Suppressor macrophage treated with lipopolysaccharide for 4 hours (primary cell): Measurements from ENCODE around the gene ALOX5.

Experiments used
- DNase-seq: peaks from one replicate; pipeline ENCODE4 v3.0.0-alpha.2; 2020

The ALOX5 gene

DNA sequence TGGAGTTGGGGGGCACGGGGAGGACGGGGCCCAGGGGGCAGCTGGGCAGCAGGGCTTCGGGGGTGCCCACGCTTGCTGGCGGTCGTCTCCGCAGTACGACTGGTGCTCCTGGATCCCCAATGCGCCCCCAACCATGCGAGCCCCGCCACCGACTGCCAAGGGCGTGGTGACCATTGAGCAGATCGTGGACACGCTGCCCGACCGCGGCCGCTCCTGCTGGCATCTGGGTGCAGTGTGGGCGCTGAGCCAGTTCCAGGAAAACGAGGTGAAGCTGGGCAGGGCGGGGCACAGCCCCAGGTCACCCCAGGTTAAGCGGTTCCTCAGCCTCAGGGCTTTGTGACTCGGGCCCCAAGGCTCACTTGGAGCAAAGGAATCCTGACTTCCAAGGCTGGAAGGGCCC lies 70.0 kb downstream of the ALOX5 start:
- DNase-seq: no peak

DNA sequence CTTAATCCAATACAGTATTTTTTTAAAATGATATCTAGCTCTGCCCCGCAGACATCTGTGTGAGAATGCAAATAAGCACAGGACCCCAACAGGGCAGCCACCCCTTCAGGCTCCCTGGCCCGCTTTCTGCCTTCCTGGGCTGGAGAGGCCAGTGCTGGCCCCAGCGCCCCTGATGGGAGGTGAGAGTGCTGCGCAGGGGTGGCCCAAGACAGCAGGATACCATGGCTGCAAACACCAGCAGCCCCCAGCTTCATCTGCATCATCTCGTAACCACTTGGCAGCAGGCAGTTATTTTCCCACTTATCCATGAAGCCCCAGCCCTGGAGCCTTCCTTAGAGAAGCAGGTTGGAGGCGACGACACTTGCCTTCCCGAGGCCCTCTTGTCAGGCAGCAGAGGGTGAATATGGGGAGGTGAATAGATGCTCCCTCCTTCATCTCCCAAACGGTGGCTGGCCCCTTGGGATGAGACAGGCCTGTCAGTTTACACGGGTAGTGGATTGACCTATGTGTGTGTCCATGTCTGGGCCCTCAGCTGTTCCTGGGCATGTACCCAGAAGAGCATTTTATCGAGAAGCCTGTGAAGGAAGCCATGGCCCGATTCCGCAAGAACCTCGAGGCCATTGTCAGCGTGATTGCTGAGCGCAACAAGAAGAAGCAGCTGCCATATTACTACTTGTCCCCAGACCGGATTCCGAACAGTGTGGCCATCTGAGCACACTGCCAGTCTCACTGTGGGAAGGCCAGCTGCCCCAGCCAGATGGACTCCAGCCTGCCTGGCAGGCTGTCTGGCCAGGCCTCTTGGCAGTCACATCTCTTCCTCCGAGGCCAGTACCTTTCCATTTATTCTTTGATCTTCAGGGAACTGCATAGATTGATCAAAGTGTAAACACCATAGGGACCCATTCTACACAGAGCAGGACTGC lies 71.2 kb downstream of the ALOX5 start:
- no peak for DNase-seq

DNA sequence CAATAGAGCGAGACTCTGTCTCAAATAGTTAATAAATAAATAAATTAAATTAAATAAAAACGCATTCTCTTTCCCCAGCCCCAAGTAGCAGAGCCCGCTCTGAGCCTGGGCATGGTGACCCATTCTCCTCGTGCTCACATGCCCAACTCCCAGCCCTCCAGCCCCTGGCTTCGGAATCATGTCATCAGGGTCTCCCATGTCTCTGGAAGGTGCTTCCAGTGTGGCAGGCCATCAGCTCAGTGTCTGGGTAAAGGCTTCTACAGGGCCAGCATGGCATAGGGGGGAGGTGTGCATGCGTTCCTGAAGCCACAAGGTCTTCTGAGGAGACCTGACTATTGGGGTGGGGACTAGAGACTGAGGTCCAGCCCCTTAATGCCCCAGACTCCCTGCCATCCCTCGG lies 72.8 kb downstream of the ALOX5 start:
- no peak for DNase-seq

DNA sequence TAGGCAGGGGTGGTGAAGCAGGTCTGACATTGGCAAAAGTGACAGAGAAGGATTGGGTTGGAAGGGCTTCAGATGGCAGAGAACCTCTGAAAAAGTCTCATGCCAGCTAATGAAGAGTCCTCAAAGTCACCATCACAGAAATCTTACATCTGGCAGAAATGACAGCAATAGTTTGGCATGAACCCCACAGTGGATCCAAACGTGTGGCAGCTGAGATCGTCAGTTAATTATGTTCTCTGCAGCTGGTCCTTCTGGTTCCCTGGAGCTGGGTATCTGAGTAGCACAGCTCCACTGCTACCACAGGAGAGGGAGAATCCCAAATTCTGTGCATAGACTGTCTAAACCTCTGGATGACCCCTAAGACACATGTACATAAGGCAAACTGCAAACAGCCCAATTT lies 73.4 kb downstream of the ALOX5 start:
- DNase-seq: no peak

DNA sequence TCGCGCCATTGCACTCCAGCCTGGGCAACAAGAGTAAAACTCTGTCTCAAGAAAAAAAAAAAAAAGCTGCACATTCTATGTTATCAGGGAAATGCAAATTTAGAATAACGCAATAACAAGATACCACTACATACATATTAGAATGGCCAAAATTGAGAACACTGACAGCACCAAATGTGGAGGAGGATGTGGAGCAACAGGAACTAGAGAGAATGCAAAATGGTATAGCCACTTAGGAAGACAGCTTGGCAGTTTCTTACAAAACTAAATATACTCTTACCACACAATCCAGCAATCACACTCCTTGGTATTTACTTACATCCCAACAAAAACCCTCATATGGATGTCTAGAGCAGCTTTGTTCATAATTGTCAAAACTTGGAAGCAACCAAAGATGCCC lies 76.8 kb downstream of the ALOX5 start:
- DNase-seq: no peak

DNA sequence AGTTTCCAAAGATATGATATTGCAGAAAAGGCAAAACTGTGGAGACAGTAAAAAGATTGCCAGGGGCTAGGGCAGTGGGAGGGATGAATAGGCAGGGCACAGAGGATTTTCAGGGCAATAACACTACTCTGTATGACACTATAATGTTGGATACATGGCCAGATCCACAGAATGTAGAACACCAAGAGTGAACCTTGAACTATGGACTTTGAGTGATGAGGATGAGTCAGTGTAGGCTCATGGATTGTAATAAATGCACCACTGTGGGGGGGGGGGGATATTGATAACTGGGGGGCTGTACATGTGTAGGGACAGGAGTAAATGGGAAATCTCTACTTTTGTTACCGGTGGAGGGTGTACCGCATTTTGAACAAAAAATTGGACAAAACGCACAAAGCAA lies 77.4 kb downstream of the ALOX5 start:
- DNase-seq: no peak

DNA sequence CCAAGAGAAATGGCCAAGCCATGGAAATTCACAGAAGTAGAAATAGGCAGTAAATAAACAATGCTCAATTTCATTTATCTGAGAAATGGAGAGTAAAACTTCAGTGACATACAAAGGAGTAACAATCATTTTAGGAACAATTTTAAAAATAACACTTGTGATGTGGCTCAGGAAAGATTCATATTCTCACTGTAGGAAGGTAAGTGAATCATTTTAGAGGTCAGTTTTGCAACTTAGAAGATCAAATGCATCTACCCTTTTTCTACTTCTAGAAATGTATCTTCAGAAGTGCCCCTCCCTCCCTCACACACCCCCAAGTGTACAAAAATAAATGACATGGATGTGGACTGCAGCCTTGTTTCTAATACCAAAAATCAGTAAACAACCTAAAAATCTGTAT lies 78.3 kb downstream of the ALOX5 start:
- no peak for DNase-seq

DNA sequence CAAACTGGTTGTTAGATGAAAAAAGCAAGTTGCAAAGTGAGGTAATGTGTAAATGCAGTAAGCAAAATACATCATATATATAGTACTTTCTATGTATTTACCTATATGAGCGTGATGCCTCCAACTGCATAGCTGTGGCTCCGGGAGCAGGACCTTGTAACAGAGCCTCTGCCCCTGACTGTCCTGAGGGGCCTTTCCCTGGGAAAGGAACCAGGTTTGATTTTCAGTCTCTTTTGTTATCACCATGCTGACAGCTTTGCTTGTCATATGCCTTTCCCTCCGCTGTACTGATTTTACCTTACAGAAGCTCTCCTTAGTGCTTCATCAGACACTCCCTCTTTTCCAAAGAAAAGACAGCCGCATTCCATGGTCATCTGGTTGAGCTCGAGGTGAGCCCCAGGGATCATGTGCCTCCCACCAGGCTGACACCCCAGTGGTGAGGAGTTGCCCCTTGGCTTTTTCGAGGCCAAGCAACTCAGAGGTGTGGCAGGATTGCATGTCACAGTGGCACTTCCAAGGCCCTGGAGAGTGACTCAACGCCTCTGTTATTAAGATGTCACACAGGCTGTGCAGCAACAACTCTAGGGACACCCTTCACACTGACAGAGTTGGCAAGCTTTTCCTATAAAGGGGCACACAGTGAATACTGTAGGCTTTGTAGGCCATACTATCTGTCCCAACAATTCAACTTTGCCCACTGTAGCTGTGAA lies 78.9 kb downstream of the ALOX5 start:
- no peak for DNase-seq

DNA sequence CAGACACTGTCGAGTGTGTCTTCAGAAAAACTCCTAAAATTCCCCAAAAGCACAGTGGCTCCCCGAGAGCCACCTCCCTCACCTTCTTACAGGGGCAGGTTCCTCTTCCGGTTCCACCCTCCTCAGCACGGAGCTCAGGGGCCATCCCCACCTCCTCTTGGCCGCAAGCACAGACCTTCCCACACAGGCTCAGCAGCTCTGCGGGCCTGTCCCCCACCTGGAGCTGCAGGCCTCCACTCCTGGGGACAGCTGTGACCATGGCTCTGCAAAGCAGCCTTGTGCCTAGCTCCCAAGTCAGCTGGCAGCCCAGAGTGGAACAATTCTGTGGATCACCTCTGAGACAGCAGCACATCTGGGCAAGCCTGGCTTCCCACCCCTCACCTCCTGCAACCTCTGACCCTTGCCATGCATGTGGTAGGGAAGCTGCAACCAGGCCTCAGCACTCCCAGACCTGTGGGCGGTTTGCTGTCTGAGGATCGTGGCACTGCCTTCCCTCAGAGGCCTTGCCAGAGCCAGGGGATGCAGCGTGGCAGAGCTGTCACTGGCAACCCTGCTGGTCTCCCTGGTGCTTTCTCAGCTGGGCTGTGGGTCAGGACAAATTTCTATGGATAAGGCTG lies 79.7 kb downstream of the ALOX5 start:
- no peak for DNase-seq

DNA sequence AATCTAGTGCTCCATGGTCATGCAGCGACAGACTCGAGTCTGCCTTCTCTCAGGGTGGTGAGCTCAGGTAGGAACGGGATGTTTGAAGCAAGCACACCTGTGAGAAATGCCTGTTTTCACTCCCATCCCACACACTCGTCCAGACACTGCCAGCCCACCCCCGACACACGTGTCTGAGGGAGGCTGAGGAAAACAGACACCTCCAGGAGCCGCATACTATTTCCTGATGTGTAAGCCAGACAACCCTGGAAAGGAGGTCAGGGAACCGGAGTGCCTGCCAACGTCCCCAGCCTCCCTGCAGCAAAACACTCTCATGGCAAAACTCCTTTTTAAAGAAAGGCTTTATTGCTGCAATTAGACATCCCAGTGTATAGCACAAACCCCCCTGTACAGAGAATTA lies 80.2 kb downstream of the ALOX5 start:
- DNase-seq: no peak

DNA sequence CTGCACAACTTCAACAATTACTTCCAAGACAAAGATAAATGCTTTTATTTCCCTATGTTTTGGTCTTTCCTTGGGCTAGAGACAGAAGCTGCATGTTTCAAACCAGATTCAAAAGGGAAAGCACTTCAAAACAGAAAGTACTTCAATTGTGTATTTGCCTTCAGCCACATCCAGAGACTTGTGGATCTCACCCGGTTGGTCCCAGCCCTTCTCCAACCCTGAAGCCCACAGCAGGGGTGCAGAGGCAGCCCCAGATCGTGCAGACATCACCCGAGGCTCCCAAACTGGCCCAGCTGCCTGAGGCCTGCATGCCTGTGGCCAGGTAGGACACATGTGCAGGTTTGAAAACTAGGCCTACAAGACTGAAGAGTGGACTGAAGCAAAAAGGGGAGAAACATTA lies 80.8 kb downstream of the ALOX5 start:
- DNase-seq: peak; percentile 22

DNA sequence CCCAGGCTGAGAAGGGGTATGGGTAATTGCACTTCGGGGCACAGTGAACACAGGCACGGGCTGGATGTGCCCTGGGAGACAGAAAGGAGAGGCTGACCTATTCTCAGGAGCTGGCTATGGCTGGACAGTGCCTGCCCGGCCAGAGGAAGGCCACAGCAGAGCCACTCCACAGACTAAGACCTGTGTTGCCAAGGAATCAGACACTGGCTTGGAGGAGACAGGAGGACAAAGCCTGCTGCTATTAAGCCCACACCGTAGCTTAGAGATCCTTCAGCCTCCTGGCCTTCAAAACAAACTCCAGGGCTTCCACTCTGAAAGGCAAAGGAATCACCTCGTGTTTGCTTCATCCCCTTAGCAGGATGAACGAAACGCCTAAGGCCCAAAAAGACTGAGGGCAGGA lies 82.2 kb downstream of the ALOX5 start:
- no peak for DNase-seq

DNA sequence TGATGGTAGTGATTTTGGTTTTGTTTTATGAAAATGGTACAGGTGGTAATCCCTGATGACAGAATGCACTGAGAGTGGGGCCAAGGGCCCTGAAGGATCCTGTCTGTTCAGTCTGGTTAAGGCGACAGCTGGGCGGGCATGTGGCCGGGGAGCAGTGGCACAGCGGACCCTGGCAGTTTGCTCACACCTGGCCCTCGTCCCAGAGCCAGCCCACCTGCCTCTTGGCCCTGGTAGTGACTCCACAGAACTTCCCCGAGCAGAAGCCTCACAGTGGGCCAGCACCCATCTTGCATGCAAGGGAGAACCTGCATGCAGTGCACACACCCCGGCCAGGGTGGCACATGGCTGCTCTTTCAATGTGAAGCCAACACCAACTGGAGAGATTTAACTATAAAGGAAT lies 82.8 kb downstream of the ALOX5 start:
- no peak for DNase-seq

DNA sequence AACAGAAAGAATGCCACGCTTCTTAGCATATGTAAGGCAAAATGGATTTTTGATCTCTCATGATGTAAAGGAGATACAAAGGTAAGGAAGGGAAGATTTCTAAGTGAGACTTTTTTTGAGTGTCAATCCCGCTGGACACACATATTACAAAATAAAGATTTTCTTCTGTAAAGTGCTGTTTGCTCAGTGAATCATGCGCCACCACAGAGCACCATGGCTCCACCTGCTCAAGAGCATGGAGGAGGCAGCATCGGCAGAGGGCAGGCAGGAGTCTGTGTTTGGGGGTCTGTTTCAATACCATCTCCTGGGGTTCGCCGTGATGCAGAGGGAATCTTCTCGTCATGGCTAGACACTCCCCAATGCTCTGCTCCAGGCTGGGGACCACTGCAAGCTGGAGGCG lies 83.5 kb downstream of the ALOX5 start:
- no peak for DNase-seq

DNA sequence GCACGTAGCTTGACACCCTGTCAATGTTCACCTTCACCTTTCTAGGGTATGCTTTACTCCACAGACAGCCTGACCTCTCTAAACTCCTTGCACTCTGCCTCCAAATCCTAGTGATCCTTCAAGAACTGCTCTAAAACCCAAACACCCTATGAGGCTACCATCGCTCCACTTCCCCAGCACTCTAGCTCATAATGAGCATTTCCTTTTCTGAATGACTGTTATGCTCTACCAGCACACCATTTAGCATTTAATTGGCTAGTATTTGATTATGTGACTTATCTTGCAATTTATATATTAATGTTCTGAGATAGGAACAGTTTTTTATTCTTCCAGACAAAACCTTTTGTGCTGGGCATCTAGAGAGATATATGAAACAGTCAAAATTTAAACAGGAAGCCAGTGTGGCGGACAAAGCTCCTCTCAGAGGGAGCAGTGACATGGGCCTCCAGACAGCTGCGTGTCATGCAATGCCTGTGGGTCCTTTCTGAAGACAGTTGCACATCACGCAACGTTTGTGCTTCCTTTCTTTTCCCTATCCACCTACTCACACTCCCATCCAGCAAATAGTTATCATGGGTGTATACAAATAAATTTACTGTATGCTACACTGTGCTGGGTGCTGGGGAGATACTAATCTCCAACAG lies 86.3 kb downstream of the ALOX5 start:
- peak; percentile 70 for DNase-seq

DNA sequence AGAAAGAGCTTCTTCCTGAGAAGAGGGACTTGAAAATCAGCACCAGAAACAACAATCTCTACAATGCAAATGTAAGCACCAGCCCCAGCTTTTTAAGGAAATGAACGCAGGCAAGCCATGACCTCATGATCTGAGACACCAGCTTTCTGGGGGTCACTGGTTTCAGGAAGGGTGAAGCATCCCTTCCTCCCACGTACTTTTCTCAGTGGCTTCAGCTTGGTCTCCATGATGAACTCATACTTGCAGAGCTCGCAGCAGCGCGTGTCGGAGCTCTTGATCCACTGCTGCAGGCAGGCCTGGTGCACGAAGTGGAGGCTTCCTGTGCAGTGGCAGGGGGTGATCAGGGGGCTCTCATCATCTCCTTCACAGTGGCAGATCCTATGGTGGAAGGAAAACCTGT lies 87.0 kb downstream of the ALOX5 start:
- DNase-seq: peak; percentile 96

DNA sequence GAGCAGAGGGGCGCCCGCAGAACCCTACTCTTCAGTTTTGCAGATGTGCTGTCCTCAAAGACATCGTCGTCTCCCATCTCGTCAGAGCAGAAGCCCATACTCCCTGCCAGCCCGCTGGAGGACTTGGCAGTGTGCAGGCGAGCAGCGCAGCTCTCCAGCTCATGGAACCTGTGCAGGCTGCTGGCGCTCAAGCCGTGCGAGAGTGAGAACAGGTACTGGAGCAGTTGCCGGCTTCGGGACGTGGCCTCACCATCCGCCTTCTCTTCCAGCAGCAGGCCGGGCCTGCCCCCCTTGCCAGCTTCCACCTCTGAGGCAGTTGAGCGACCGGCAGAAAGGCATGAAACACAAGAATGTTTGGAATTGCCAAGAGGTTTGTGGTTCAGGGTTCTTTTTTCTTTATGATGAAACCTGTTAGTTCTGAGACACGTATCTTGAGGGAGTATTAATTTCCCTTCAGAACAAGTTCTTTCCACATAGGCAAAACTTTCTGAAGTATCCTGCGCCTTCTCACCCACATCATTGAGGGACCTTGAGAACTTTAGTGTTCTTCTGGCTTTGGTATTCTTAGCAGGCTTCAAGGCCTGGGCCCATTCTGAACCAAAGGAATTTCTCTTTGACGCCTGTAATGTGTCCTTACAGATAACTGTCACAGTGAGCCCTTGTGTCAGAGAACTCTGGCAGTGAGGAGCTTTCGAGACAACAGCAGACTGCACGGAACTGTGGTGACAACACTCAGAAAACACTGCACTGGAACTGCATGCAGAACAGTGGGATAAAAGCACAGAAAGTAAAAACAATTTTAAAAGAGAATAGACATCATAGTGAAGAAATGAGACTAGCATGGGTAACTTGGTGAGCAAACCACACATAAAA lies 89.5 kb downstream of the ALOX5 start:
- no peak for DNase-seq

DNA sequence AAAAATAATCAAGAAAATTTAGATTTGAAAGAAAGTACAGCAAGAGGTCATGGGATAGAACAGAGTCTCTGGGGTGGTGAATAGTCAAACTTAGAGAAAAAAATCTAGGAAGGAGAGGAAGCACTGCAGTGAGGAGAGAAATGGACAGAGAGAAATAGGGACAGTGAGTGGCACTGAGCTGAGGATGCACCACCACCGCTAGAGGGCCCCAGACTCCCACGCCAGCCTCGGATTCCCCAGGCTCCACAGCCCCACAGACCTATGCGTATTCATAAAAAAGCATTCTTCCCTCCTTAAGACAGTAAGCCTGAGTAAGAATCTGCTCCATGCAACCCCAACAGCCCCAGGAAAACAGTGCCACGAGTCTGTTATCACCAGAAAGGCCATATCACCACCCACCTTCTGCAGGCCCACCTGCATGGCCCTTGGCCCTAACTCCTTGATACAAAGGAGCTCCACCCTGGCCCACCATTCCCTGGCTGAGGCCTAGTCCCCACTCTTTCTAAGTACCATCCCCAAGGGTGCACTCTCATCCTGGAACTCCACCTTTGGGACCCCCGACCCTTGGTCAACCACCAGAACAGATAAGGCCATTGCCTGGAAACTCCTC lies 91.0 kb downstream of the ALOX5 start:
- DNase-seq: peak; percentile 83

DNA sequence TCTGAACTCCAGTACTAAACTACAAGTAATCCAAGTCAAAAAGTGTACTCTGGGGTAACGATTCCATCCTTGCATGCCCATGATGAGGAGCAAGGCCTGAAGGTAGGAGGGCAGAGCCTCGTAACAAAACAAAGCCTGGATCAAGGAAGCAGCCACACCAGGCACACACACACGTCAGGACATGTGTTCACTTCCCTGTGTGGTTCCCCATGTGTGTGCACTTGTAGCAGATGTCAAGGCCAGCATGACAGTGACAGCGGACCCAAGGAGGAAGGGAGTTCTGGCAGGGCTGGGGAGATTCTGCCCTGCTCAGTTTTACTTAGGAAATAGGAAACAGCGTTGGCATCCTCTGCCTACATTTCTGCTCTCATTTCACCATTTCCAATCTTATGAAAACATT lies 92.8 kb downstream of the ALOX5 start:
- DNase-seq: peak; percentile 71

DNA sequence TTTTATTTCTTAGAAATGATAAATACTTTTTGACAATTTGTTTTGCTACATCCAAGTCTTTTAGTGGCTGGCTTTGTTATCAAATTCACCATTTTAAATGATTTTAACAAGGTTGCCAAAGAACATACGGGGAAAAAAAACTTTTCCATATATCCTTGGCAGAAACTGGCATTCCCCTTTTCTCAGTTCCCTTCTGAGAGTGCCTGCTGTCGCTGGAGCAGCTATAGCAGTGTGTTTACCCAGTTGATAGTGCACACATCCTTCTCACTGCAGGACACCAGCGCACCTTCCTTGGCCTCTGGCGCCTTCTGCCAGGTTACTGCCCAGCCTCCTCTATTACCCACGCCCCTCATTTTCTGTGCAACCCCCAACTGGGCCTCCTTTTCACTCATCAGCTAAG lies 94.1 kb downstream of the ALOX5 start:
- DNase-seq: no peak

DNA sequence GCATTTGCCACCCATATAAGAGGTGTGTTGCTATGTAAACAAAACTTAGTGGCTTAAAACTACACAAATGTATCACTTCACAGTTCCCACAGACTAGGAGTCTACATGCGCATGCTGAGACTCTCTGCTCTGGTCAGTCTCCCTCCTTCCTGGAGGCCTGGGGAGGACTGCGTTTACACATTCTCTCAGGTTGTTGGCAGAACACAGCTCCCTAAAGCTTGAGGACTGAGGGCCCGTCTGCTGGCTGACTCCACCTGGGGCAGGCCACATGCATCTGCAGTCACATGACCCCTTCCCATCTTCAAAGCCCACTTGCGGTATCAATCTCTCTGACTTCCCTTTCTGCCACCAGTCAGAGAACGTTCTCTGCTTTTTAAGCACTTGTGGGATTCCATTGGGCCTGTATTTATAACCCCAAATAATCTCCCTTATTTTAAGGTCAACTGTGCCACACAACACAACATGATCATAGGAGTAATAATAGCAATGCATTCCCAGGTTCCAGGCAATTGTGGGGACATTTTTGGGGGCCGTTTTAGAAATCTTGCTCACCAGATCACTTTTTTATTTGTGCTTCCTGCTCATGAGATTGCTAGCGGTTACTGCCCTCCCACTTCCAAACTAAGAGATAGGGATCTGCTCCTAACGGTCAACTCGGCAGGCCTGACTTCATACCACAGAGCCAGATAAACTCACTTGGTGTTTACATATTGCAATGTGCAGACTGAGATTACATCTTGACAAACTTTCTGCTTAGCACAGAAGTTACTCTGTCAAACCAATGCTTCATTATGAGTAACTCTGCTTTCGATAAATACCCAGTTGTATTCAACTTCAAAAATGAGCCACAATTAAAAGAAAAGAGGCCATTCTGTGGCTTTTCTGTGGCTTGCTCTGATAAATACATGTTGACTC lies 96.3 kb downstream of the ALOX5 start:
- peak; percentile 34 for DNase-seq
